CD14-positive monocyte (primary cell): ENCODE data around the gene TSPAN33. TPM values are rescaled to one million over a fixed set of nuclear protein-coding genes. Genes with fewer than 3 reads are reported as not detected.

Experiments
- DNase-seq, 3 donors: peaks; one replicate each; pipeline ENCODE4 v3.0.0-alpha.2; 2011 to 2022
- H2AFZ ChIP-seq: 2 replicates; pipeline ENCODE4 v1.6.0; 2012; ENCODE audit warnings: mild to moderate bottlenecking, low read depth, low read length, inconsistent platforms; ENCODE audit not compliant: insufficient read depth, poor library complexity, severe bottlenecking
- H3K27ac ChIP-seq, 2 donors: 1 replicate in 1 of 2; 2 replicates in 1 of 2; pipeline ENCODE4 v1.5.1; 2012 to 2013; ENCODE audit warnings: low read length in 2 of 2, control low read depth in 1 of 2, inconsistent platforms in 1 of 2, low read depth in 1 of 2, mild to moderate bottlenecking in 1 of 2
- H3K27me3 ChIP-seq, 2 donors: one replicate each; pipeline versions ENCODE4 v1.6.0 to v1.6.1; 2011 to 2013; ENCODE audit warnings: low read length in 2 of 2; ENCODE audit not compliant: control insufficient read depth in 2 of 2, insufficient read depth in 2 of 2
- H3K36me3 ChIP-seq, 2 donors: replicated peaks in 1 of 2; 1 replicate in 1 of 2; 2 replicates in 1 of 2; pipeline versions ENCODE4 v1.5.1 to v1.6.1; 2012 to 2013; ENCODE audit warnings: low read length in 2 of 2, control low read depth in 1 of 2, inconsistent platforms in 1 of 2, mild to moderate bottlenecking in 1 of 2; ENCODE audit not compliant: insufficient read depth in 2 of 2, control insufficient read depth in 1 of 2
- H3K4me1 ChIP-seq, 2 donors: 1 replicate in 1 of 2; 2 replicates in 1 of 2; pipeline versions ENCODE4 v1.5.1 to v1.6.1; 2012 to 2013; ENCODE audit warnings: low read length in 2 of 2, control low read depth in 1 of 2, inconsistent platforms in 1 of 2, mild to moderate bottlenecking in 1 of 2, moderate library complexity in 1 of 2; ENCODE audit not compliant: insufficient read depth in 2 of 2, control insufficient read depth in 1 of 2
- H3K4me2 ChIP-seq: replicated peaks from 2 replicates; pipeline ENCODE3; 2012; ENCODE audit warnings: low read length, moderate library complexity, mild to moderate bottlenecking; ENCODE audit not compliant: poor library complexity, severe bottlenecking; ENCODE audit errors: extremely low read depth
- H3K4me3 ChIP-seq, 3 experiments: fragments of 200-600 bp in 1 of 3; sonication (generic) in 1 of 3; replicated peaks in 1 of 3; 1 replicate in 2 of 3; 2 replicates in 1 of 3; pipeline ENCODE4 v1.5.1; 2011 to 2013; ENCODE audit warnings: low read length in 3 of 3, mild to moderate bottlenecking in 3 of 3, control low read depth in 2 of 3, low read depth in 2 of 3, inconsistent platforms in 1 of 3, moderate library complexity in 1 of 3
- H3K79me2 ChIP-seq: 2 replicates; pipeline ENCODE4 v1.6.0; 2012; ENCODE audit warnings: mild to moderate bottlenecking, control low read depth, inconsistent platforms, low read length, moderate library complexity; ENCODE audit not compliant: insufficient read depth
- H3K9ac ChIP-seq: 2 replicates; pipeline ENCODE4 v1.6.0; 2017; ENCODE audit warnings: low read length, mild to moderate bottlenecking; ENCODE audit not compliant: insufficient read depth, poor library complexity, severe bottlenecking
- H3K9me3 ChIP-seq, 2 donors: replicated peaks in 1 of 2; 1 replicate in 1 of 2; 2 replicates in 1 of 2; pipeline versions ENCODE4 v1.5.1 to v1.6.1; 2012 to 2013; ENCODE audit warnings: low read length in 2 of 2, control low read depth in 1 of 2; ENCODE audit not compliant: control insufficient read depth in 1 of 2, insufficient read depth in 1 of 2
- H4K20me1 ChIP-seq: 2 replicates; pipeline ENCODE4 v1.6.0; 2012; ENCODE audit warnings: mild to moderate bottlenecking, low read length, control low read depth, moderate library complexity; ENCODE audit not compliant: insufficient read depth
- H3K27ac Mint-ChIP-seq, 7 donors: one replicate each; pipeline ENCODE4 v1.8.0; 2020; ENCODE audit warnings: mild to moderate bottlenecking in 7 of 7, mixed read lengths in 7 of 7, moderate library complexity in 6 of 7, inconsistent platforms in 2 of 7
- H3K27me3 Mint-ChIP-seq, 3 donors: one replicate each; pipeline ENCODE4 v1.8.0; 2021 to 2022; ENCODE audit warnings: low read depth in 3 of 3, mild to moderate bottlenecking in 3 of 3, mixed read lengths in 3 of 3, moderate library complexity in 3 of 3, inconsistent platforms in 1 of 3
- H3K36me3 Mint-ChIP-seq, 2 donors: one replicate each; pipeline ENCODE4 v1.8.0; 2020; ENCODE audit warnings: mixed read lengths in 2 of 2, inconsistent platforms in 1 of 2, mild to moderate bottlenecking in 1 of 2
- H3K4me1 Mint-ChIP-seq: one replicate; pipeline ENCODE4 v1.8.0; 2020; ENCODE audit warnings: mild to moderate bottlenecking, mixed read lengths
- H3K4me3 Mint-ChIP-seq, 2 donors: one replicate each; pipeline ENCODE4 v1.8.0; 2020; ENCODE audit warnings: mild to moderate bottlenecking in 2 of 2, mixed read lengths in 2 of 2, moderate library complexity in 1 of 2
- H3K9me3 Mint-ChIP-seq, 7 donors: one replicate each; pipeline ENCODE4 v1.8.0; 2020 to 2022; ENCODE audit warnings: mixed read lengths in 7 of 7, mild to moderate bottlenecking in 6 of 7, moderate library complexity in 6 of 7, inconsistent platforms in 2 of 7
- WGBS: methylation state at CpG from one replicate; pipeline ENCODE4 v1.1.5; 2013; ENCODE audit warnings: missing lambda C conversion rate; ENCODE audit not compliant: insufficient coverage; 5-methylcytosine and 5-hydroxymethylcytosine counted together
- intact Hi-C, 2 donors: fragments of 100-400 bp; cut with micrococcal nuclease; formaldehyde crosslinking; loops; one replicate each; pipeline versions ENCODE4 v1.15.0 to v1.15.1; 2023
- polyA minus RNA-seq: library from RNA; depleted of rRNA, polyadenylated mRNA; stranded (reverse); fragments of >200 nt; gene quantifications from 2 replicates; pipeline ENCODE4 v1.2.3, GENCODE V29; 2012
- polyA plus RNA-seq, 3 donors: library from polyadenylated mRNA; depleted of rRNA in 1 of 3; unstranded in 2 of 3; stranded (reverse) in 1 of 3; fragments of 300-500 nt in 2 of 3; fragments of >200 nt in 1 of 3; fragmentation: Illumina TruSeq in 2 of 3; gene quantifications; 1 replicate in 2 of 3; 2 replicates in 1 of 3; pipeline ENCODE4 v1.2.3, GENCODE V29; 2012 to 2021
- total RNA-seq, 12 experiments: library from RNA in 1 of 12; stranded (reverse) in 1 of 12; fragments of 120-200 nt in 1 of 12; gene quantifications; one replicate each; pipeline ENCODE4 v1.2.4 and lab custom pipeline; 2013 to 2026; ENCODE audit warnings: mixed read lengths in 6 of 12, inconsistent platforms in 1 of 12
- TF ChIP-seq, protein P1 (sequence below): fragments of 200-600 bp; IDR thresholded peaks from one replicate; pipeline ENCODE4 v1.8.0; 2022; ENCODE audit warnings: antibody characterized with exemption, mild to moderate bottlenecking

TSPAN33 gene, protein sequence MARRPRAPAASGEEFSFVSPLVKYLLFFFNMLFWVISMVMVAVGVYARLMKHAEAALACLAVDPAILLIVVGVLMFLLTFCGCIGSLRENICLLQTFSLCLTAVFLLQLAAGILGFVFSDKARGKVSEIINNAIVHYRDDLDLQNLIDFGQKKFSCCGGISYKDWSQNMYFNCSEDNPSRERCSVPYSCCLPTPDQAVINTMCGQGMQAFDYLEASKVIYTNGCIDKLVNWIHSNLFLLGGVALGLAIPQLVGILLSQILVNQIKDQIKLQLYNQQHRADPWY
- total RNA-seq (2013) = 27.8 TPM
- polyA plus RNA-seq (1 to 10 TPM; 2.9 to 7.5 (median 4.4) TPM), polyA minus RNA-seq (3.9 and 4.9 TPM in 2 replicates), total RNA-seq (lab: John Stamatoyannopoulos, UW) (2.7 to 73.7 (median 15.0) reads per million in 11 experiments)

DNA sequence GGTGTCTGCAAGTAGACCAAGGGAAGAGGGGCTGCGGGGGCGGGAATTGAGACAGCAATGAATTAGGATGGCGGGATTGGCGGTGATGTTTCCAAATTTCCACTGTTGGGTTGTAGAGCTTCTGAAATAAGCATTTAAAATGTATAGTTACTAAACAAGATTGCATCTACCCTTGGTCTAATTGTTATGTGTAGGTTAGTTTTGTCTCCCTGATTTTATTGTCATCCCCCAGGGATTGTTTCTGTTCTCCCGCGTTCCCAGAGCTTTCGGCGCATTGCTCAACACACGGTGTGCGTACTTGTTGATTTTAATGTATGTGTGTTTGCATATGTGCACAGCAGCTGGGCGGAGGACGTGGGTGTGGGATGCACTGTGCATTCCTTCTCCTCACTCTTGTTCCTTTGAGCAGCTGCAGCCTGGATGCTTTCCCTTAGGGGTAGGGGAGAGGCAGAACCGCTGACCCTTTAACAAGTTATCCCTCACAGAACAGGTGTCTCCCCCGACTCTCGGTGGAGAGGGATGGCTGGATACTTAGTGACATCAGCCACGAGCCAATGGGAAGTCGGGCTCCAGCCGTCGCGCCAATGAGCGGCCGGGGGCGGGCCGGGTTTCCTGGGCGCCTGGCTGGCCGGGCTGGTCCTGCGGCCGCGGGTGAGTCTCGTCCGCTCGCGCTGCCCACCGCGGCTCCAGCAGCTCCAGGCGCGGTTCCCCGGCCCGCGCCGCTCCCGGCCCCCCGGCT is at the start of gene TSPAN33:
Gene TSPAN33 (plus strand): TSS at position 613 of the 739 bp plus-strand sequence. CDS start 274 bp downstream, outside the sequence.
- peak; percentile 41 to 70 (median 67) for DNase-seq
- Histone ChIP-seq H4K20me1 (no peaks in the 10 kb centered on the region), H3K9ac (peak within 1 kb of the TSS; percentile 57), H3K27ac (no peak within 1 kb of the TSS), H3K36me3 (no peaks in the 10 kb centered on the region), H3K79me2 (no peaks in the 10 kb centered on the region), H2AFZ (peak within 1 kb of the TSS; percentile 93), H3K4me1 (peaks cover 44 to 48% of the 10 kb centered on the region in 2 donors), H3K27me3 (peaks cover 9 to 12% of the 10 kb centered on the region in 2 donors), H3K4me2 (peak within 1 kb of the TSS; percentile 95), H3K4me3 (peak within 1 kb of the TSS; percentile 41 to 80 (median 60)), H3K9me3 (no peaks in the 10 kb centered on the region)
- under 1% methylated on average over 38 of the region's 43 CpGs for WGBS
- intact Hi-C loops = no loop called here
- Mint-ChIP-seq H3K4me3 (peak within 1 kb of the TSS; percentile 85 to 97), H3K27ac (peak within 1 kb of the TSS in 5 of 7 donors; percentile 19 to 76 (median 48)), H3K9me3 (peaks cover 0 to 2% (median 0%) of the 10 kb centered on the region in 7 donors), H3K36me3 (no peaks in the 10 kb centered on the region), H3K27me3 (peaks cover 16 to 31% (median 17%) of the 10 kb centered on the region in 3 donors), H3K4me1 (peaks cover 48% of the 10 kb centered on the region)
- TF ChIP-seq, protein P1, sequence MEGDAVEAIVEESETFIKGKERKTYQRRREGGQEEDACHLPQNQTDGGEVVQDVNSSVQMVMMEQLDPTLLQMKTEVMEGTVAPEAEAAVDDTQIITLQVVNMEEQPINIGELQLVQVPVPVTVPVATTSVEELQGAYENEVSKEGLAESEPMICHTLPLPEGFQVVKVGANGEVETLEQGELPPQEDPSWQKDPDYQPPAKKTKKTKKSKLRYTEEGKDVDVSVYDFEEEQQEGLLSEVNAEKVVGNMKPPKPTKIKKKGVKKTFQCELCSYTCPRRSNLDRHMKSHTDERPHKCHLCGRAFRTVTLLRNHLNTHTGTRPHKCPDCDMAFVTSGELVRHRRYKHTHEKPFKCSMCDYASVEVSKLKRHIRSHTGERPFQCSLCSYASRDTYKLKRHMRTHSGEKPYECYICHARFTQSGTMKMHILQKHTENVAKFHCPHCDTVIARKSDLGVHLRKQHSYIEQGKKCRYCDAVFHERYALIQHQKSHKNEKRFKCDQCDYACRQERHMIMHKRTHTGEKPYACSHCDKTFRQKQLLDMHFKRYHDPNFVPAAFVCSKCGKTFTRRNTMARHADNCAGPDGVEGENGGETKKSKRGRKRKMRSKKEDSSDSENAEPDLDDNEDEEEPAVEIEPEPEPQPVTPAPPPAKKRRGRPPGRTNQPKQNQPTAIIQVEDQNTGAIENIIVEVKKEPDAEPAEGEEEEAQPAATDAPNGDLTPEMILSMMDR = no peak

DNA sequence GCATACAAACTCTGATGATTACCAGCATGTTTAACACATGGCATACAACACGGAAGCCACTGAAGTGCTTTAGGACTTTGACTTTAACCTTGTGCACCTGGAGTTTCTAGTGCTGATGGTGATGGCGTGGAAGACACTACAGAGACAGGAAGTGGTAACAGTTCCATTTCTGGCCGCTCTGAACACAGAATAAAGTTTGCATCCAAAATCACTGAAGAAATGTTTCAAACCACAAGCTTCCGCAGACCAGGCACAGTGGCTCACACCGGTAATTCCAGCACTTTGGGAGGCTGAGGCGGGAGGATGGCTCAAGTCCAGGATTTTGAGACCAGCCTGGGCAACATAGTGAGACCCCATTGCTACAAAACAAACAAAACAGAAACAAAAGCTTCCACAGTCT is 49.2 kb upstream of the TSPAN33 start:
- Mint-ChIP-seq H3K4me1 (peaks cover 32% of the 10 kb centered on the region), H3K27me3 (peaks cover 0 to 1% (median 0%) of the 10 kb centered on the region in 3 donors), H3K4me3 (peak overlapping the region in 1 of 2 donors; percentile 67), H3K27ac (peak overlapping the region in 3 of 7 donors; percentile 6 to 80 (median 46)), H3K36me3 (no peaks in the 10 kb centered on the region), H3K9me3 (no peaks in the 10 kb centered on the region)
- H3K79me2 ChIP-seq = no peaks in the 10 kb centered on the region
- peaks cover 16% of the 10 kb centered on the region in 2 donors for H3K4me1 ChIP-seq
- WGBS = 6% methylated on average over 3 of the region's 6 CpGs
- no peaks in the 10 kb centered on the region for H4K20me1 ChIP-seq
- no peak for DNase-seq
- TF ChIP-seq, protein P1 = no peak
- H3K4me2 ChIP-seq = no peak overlapping the region
- no peak overlapping the region for H3K9ac ChIP-seq
- no peak overlapping the region for H3K27ac ChIP-seq
- H3K9me3 ChIP-seq = no peaks in the 10 kb centered on the region
- no peak overlapping the region for H3K4me3 ChIP-seq
- H3K27me3 ChIP-seq = no peaks in the 10 kb centered on the region
- no peaks in the 10 kb centered on the region for H3K36me3 ChIP-seq
- intact Hi-C loops = loop anchor here in 1 of 2 donors (10.0 kb wide), 1 partner anchor 190 kb away; no protein-coding TSS in a partner anchor
- peak overlapping the region; percentile 48 for H2AFZ ChIP-seq
